Activated T-helper 17 cell treated with anti-CD3 and anti-CD28 coated beads, Interleukin-2, amount 50 U/mL, for 72 hours (primary cell): ENCODE results near the gene DNAJC1. TPM values are rescaled to one million over a fixed set of nuclear protein-coding genes. Genes with fewer than 3 reads are reported as not detected.
"Not testable (repeated sequence)": the region's sequence is repeated elsewhere in the genome, so short reads cannot be mapped to it uniquely, and the experiment has no call there.

ENCODE experiments used
- ATAC-seq: fragments of 150-1000 bp; cut with Tn5 transposase; replicated peaks from 2 replicates; pipeline ENCODE4 v1.10.0; 2021; ENCODE audit warnings: mild to moderate bottlenecking, moderate library complexity
- H3K27ac Mint-ChIP-seq: one replicate; pipeline ENCODE4 v1.8.0; 2022; ENCODE audit warnings: mixed read lengths
- H3K27me3 Mint-ChIP-seq: one replicate; pipeline ENCODE4 v1.8.0; 2022; ENCODE audit warnings: mixed read lengths
- H3K36me3 Mint-ChIP-seq: one replicate; pipeline ENCODE4 v1.8.0; 2022; ENCODE audit warnings: low read depth, mild to moderate bottlenecking, mixed read lengths
- H3K4me1 Mint-ChIP-seq: one replicate; pipeline ENCODE4 v1.8.0; 2022; ENCODE audit warnings: mixed read lengths
- H3K4me3 Mint-ChIP-seq: one replicate; pipeline ENCODE4 v1.8.0; 2022; ENCODE audit warnings: mild to moderate bottlenecking, mixed read lengths
- H3K9me3 Mint-ChIP-seq: one replicate; pipeline ENCODE4 v1.8.0; 2022; ENCODE audit warnings: mixed read lengths
- total RNA-seq, 2 donors: library from RNA; stranded (reverse); gene quantifications; one replicate each; pipeline ENCODE4 v1.2.3, GENCODE V29; 2022

DNAJC1 gene
- total RNA-seq, 2 donors from 2014 or later = 21.4 to 21.5 TPM

DNA sequence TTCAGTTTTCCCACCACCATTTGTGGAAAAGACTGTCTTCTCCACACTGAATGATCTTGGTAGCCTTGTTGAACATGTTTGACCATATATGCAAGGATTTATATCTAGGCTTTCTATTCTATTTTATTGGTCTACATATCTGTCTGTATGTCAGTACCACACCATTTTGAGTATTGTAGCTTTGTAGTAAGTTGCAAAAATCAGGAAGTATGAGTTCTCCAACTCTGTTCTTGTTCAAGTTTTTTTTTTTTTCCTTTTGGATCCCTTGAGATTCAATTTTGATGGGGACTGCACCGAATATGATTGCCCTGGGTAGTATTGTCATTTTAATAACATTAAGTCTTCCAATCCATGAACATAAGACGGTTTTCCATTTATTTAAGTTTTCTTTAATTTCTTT lies 176.8 kb downstream of the DNAJC1 start:
- no peak for ATAC-seq
- Mint-ChIP-seq H3K36me3 (peaks cover 12% of the 10 kb centered on the region), H3K27me3 (no peaks in the 10 kb centered on the region), H3K4me1 (no peaks in the 10 kb centered on the region), H3K27ac (no peak overlapping the region), H3K4me3 (no peak overlapping the region), H3K9me3 (peaks cover 32% of the 10 kb centered on the region)

DNA sequence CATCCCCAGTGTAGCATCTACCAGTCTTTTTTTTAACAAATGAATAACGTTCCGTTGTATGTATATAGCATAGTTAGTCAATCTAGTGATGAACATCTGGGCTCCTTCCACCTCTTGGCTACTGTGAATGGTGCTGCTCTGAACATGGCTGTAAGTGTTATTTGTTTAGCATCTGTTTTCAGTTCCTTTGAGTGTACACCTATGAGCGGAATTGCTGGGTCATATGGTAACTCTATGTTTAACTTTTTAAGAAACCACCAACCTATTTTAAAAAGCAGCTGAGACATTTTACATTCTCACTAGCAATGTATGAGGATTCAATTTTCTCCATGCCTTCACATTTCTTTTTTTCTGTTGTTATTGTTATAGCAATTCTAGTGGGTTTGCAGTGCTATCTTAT lies 178.2 kb downstream of the DNAJC1 start:
- Mint-ChIP-seq H3K27me3 (no peaks in the 10 kb centered on the region), H3K4me1 (no peaks in the 10 kb centered on the region), H3K27ac (no peak overlapping the region), H3K4me3 (no peak overlapping the region), H3K36me3 (peaks cover 12% of the 10 kb centered on the region), H3K9me3 (peaks cover 24% of the 10 kb centered on the region)
- no peak for ATAC-seq

DNA sequence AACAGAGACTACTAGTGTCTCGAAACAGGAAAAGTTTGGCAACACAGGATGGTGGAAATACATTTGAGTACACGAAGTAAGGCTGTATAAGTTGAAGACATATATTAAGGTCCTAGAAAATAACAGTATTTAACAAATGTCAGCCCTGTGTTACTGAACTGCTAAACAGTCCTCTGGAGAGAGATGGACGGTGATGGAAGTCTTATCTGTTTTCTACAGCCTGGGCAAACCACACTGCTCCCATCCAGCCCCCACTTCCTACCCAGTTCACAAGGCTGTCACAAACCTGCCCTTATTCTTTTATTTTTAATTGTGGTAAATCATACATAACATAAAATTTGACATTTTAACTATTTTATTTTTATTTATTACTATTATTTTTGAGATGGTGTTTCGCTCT lies 179.1 kb downstream of the DNAJC1 start:
- no peak overlapping the region for H3K4me3 Mint-ChIP-seq
- H3K9me3 Mint-ChIP-seq = peaks cover 16% of the 10 kb centered on the region
- H3K4me1 Mint-ChIP-seq = no peaks in the 10 kb centered on the region
- H3K27me3 Mint-ChIP-seq = no peaks in the 10 kb centered on the region
- H3K27ac Mint-ChIP-seq = no peak overlapping the region
- ATAC-seq = no peak
- peaks cover 12% of the 10 kb centered on the region for H3K36me3 Mint-ChIP-seq

DNA sequence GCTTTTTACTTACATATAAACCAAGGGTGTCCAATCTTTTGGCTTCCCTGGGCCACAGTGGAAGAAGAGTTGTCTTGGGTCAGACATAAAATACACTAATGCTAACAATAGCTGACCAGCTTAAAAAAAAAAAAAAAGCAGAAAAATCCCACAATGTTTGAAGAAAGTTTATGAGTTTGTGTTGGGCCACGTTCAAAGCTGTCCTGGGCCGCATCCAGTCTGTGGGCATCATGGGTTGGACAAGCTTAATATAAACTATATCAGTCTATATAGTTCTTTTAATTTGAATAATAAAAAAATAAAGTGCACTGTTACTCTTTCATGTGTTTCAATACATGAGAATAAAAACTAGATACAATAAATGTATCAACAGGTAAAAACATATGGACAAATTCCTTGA lies 179.9 kb downstream of the DNAJC1 start:
- H3K4me3 Mint-ChIP-seq = no peak overlapping the region
- no peaks in the 10 kb centered on the region for H3K27me3 Mint-ChIP-seq
- H3K4me1 Mint-ChIP-seq = no peaks in the 10 kb centered on the region
- H3K27ac Mint-ChIP-seq = no peak overlapping the region
- no peak for ATAC-seq
- H3K36me3 Mint-ChIP-seq = peaks cover 12% of the 10 kb centered on the region
- H3K9me3 Mint-ChIP-seq = peaks cover 16% of the 10 kb centered on the region

DNA sequence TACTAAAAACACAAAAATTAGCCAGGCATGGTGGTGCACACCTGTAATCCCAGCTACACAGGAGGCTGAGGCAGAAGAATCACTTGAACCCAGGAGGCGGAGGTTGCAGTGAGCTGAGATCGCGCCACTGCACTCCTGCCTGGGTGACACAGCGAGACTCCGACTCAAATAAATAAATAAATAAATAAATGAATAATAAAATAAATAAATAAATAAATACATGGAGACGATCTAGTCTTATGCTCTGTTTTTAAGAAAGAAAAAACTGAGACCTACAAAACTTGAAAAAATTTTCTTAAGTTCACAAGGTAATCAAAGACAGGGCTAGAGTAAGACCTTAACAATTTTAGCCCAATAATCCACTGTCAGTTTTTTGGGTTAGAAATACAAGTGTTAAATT lies 181.3 kb downstream of the DNAJC1 start:
- H3K4me3 Mint-ChIP-seq, H3K27me3 Mint-ChIP-seq, H3K27ac Mint-ChIP-seq, H3K4me1 Mint-ChIP-seq, ATAC-seq: not testable (repeated sequence)
- H3K36me3 Mint-ChIP-seq = peaks cover 12% of the 10 kb centered on the region
- H3K9me3 Mint-ChIP-seq = peaks cover 16% of the 10 kb centered on the region

DNA sequence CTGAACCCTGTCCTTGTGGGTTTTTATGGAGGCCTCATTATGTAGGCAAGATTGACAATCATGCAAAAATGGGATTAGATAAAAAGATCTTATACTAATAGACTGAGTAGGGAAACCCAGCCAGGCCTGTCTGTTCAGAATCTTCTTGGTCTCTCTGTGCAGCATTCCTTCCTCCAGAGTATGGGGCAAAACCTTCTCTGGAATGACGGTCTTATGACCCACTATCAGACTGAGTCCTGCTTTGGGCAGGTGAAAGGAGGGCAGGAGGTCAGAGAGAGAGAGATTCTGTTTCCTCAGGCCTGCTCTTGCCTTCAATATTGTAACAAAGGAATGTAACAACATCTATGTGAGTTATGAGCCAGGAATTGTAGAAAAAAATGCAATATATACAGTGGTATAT lies 182.6 kb downstream of the DNAJC1 start:
- Mint-ChIP-seq H3K27me3 (no peaks in the 10 kb centered on the region), H3K4me1 (no peaks in the 10 kb centered on the region), H3K9me3 (peaks cover 8% of the 10 kb centered on the region), H3K4me3 (no peak overlapping the region), H3K27ac (no peak overlapping the region), H3K36me3 (peaks cover 4% of the 10 kb centered on the region)
- no peak for ATAC-seq

DNA sequence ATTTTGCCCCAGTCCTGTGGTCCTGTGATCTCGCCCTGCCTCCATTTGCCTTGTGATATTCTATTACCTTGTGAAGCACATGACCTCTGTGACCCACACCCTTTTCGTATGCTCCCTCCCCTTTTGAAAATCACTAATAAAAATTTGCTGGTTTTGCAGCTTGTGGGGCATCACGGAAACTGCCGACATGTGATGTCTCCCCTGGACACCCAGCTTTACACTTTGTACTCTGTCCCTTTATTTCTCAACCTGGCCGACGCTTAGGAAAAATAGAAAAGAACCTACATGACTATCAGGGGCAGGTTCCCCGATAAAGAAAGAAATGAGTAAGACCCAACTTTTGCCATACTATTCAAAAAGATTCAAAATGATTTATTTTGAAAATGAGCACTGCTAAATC lies 185.1 kb downstream of the DNAJC1 start:
- not testable (repeated sequence) for ATAC-seq, H3K4me1 Mint-ChIP-seq, H3K4me3 Mint-ChIP-seq, H3K27ac Mint-ChIP-seq, H3K9me3 Mint-ChIP-seq, H3K36me3 Mint-ChIP-seq, H3K27me3 Mint-ChIP-seq

DNA sequence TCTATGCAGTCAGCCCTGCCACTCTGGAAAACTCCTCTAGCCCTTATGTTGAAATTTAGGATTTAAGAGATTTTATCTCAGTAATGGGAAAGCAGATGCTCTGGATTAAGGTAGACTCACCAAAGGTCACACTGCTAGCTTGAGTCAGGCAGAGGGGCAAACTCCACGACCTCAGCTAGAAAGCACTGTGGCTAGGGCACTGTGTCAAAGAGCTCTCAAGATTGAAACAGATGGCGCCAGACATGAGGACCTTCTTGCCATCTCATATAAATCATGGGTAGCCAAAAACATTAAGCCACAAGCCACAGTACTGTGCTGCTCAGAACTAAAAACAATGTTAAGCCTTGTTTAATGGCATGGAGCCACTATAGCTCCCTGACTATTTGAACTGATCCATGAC lies 188.7 kb downstream of the DNAJC1 start:
- H3K36me3 Mint-ChIP-seq = no peaks in the 10 kb centered on the region
- H3K4me3 Mint-ChIP-seq = no peak overlapping the region
- no peak for ATAC-seq
- H3K9me3 Mint-ChIP-seq = no peaks in the 10 kb centered on the region
- no peaks in the 10 kb centered on the region for H3K4me1 Mint-ChIP-seq
- no peak overlapping the region for H3K27ac Mint-ChIP-seq
- H3K27me3 Mint-ChIP-seq = no peaks in the 10 kb centered on the region

DNA sequence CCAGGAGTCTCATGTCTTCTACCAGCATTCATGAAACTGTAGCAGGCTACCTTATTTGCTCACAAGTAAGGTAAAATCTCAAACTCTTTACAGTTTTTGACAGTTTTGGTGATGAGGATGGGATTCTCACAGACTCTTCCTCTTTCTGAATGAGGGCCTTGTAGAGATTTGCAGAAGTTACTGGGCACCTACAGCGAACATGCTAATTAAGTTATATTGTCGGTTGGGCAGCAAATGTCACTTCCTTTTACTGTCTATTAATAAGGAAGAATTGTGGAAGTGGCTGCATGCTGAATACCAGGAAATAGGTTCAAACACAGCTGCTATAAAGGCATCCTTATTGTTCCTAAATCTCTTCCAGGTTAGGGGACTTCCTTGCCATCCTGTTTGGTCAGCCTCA lies 189.6 kb downstream of the DNAJC1 start:
- H3K27ac Mint-ChIP-seq = no peak overlapping the region
- ATAC-seq = no peak
- no peaks in the 10 kb centered on the region for H3K36me3 Mint-ChIP-seq
- no peak overlapping the region for H3K4me3 Mint-ChIP-seq
- no peaks in the 10 kb centered on the region for H3K9me3 Mint-ChIP-seq
- no peaks in the 10 kb centered on the region for H3K4me1 Mint-ChIP-seq
- no peaks in the 10 kb centered on the region for H3K27me3 Mint-ChIP-seq

DNA sequence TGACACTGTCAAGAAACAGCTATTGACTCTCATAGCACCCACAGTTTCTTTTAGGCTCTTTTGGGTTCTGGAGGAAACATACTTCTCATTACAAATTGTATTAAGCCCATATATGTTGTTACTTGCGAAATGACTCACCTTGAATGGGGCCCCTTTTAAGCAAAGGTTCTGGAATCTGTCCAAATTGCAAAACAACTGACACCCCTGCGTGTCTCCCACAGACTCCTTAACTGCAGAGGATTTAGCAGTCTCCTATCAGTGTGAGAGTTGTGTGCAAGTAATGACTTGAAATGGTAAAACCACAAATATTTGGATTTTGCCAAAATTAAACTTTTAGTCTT lies 192.3 kb downstream of the DNAJC1 start:
- Mint-ChIP-seq H3K4me3 (no peak overlapping the region), H3K9me3 (no peaks in the 10 kb centered on the region), H3K4me1 (no peaks in the 10 kb centered on the region), H3K36me3 (no peaks in the 10 kb centered on the region), H3K27ac (no peak overlapping the region), H3K27me3 (no peaks in the 10 kb centered on the region)
- no peak for ATAC-seq

DNA sequence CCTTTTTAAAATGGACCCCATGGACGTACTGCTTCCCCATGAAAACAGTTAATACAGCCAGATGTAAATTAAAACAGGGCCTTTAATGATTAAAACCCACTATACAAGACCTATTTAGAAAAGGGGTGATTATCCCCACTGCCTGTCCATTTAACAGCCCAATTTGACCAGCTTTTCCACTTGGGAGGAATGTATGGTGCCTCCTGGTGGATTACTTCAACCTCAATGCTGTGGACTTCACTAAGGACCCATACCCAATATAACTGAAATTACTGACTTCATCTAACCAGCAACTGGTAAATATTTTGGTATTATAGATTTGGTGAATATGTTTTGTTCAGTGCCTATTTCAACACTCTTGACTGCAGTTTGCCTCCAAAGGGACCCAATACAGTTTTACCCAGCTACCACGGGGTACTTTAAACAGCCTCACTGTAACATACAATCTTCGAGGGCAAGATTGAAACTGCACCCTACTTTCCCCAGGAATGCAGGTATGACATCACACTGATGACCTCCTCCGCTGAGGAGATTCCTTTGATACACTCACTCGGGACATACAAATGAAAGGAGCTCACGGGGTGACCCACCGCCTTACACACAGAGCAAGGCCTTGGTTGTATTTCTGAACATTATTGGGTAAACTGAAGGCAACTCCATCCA lies 192.8 kb downstream of the DNAJC1 start:
- Mint-ChIP-seq H3K4me1 (no peaks in the 10 kb centered on the region), H3K9me3 (no peaks in the 10 kb centered on the region), H3K36me3 (peaks cover 4% of the 10 kb centered on the region), H3K4me3 (no peak overlapping the region), H3K27ac (no peak overlapping the region), H3K27me3 (no peaks in the 10 kb centered on the region)
- ATAC-seq = no peak

DNA sequence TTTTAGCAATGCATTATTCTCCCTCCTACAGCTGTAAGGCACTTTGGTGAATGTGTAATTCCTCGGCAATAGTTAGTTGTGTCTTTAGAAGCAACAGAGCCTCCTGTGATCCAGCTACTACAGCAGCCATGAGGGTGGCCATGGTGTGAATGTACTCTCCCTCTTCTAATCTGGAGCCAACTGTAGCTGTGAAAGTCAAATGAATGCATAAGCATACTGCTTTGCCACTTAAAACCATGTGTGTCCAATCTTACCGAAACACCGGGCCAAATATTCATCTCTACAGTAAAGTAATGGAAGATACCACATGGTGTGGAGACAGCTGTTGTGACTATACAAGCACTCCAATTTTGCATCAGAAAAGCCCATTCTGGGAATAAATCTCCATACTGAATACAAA lies 195.0 kb downstream of the DNAJC1 start:
- no peaks in the 10 kb centered on the region for H3K27me3 Mint-ChIP-seq
- ATAC-seq = no peak
- no peak overlapping the region for H3K4me3 Mint-ChIP-seq
- peaks cover 7% of the 10 kb centered on the region for H3K36me3 Mint-ChIP-seq
- no peaks in the 10 kb centered on the region for H3K4me1 Mint-ChIP-seq
- H3K9me3 Mint-ChIP-seq = no peaks in the 10 kb centered on the region
- no peak overlapping the region for H3K27ac Mint-ChIP-seq

DNA sequence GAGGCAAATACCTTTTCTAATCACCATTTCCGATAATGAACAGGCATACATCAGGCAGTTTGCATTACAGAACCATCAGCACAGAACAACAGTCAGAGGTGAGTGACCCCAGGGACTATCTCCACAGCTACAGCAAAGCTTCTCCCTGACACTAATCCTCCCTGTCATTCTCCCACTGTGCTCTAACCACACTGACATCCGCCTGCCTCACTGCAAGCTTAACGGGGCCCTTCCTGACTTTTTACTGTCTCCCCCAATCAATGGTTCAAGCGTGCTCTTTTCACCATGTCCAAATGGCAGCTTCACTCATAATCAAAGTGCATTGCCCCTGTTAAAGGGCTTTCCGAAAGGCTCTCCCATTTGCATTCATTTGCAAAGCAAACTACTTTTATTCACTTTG lies 196.3 kb downstream of the DNAJC1 start:
- no peak overlapping the region for H3K27ac Mint-ChIP-seq
- ATAC-seq = no peak
- H3K4me3 Mint-ChIP-seq = no peak overlapping the region
- peaks cover 7% of the 10 kb centered on the region for H3K36me3 Mint-ChIP-seq
- no peaks in the 10 kb centered on the region for H3K9me3 Mint-ChIP-seq
- H3K27me3 Mint-ChIP-seq = no peaks in the 10 kb centered on the region
- H3K4me1 Mint-ChIP-seq = no peaks in the 10 kb centered on the region

DNA sequence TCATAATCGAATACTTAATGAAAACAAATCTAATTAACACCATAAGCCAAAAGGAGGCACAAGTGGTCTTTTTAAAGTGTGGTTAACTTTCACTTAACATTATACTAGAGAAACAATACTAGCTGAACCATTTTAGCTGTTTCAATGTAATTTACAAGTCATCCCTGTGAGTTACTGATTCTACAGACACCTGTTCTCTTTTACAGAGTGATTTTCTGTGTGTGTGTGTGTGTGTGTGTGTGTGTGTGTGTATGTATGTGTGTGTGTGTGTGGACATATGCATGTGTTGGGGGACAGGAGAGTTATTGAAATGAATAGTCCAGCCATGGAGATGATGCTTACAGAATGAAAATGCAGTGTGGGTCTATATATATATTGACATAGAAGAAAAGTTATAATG lies 200.2 kb downstream of the DNAJC1 start:
- no peak for ATAC-seq
- no peak overlapping the region for H3K4me3 Mint-ChIP-seq
- no peaks in the 10 kb centered on the region for H3K27me3 Mint-ChIP-seq
- peaks cover 6% of the 10 kb centered on the region for H3K9me3 Mint-ChIP-seq
- peaks cover 9% of the 10 kb centered on the region for H3K36me3 Mint-ChIP-seq
- H3K27ac Mint-ChIP-seq = no peak overlapping the region
- peaks cover 9% of the 10 kb centered on the region for H3K4me1 Mint-ChIP-seq

DNA sequence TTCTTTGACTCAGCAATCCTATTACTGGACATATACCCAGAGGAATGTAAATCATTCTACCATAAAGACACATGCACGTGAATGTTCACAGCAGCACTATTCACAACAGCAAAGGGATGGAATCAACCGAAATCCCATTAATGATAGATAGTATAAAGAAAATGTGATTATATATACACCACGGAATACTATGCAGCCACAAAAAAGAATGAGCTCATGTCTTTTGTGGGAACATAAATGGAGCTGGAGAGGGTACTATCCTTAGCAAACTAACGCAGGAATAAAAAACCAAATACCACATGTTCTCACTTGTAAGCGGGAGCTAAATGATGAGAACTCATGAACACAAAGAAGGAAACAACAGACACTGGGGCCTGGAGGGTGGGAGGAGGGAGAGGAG lies 201.9 kb downstream of the DNAJC1 start:
- no peak overlapping the region for H3K27ac Mint-ChIP-seq
- H3K9me3 Mint-ChIP-seq = peaks cover 6% of the 10 kb centered on the region
- no peak for ATAC-seq
- no peak overlapping the region for H3K4me3 Mint-ChIP-seq
- H3K36me3 Mint-ChIP-seq = peaks cover 19% of the 10 kb centered on the region
- H3K4me1 Mint-ChIP-seq = peaks cover 14% of the 10 kb centered on the region
- H3K27me3 Mint-ChIP-seq = no peaks in the 10 kb centered on the region
